GM23248 (cell line): ENCODE results near the gene CDIP1. TPM values are rescaled to one million over a fixed set of nuclear protein-coding genes. Genes with fewer than 3 reads are reported as not detected.
A peak's percentile ranks its signal among the peaks of the same experiment; 100 is the strongest.

Experiments
- DNase-seq: peaks from one replicate; pipeline ENCODE4 v3.0.0-alpha.2; 2015
- H2AFZ ChIP-seq: fragments of 200-600 bp; sonication (generic); 2 replicates; pipeline ENCODE4 v1.6.1; 2016; ENCODE audit warnings: antibody characterized with exemption
- H3F3A ChIP-seq: fragments of 200-600 bp; sonication (generic); 2 replicates; pipeline ENCODE4 v1.6.1; 2016; ENCODE audit warnings: mild to moderate bottlenecking, antibody characterized with exemption, mixed run types; ENCODE audit not compliant: insufficient read depth
- H3K27ac ChIP-seq: fragments of 200-600 bp; sonication (generic); 2 replicates; pipeline ENCODE4 v1.5.1; 2016; ENCODE audit warnings: mild to moderate bottlenecking
- H3K27me3 ChIP-seq: fragments of 200-600 bp; sonication (generic); replicated peaks from 2 replicates; pipeline ENCODE4 v1.6.1; 2016; ENCODE audit warnings: mild to moderate bottlenecking; ENCODE audit not compliant: insufficient read depth
- H3K36me3 ChIP-seq: fragments of 200-600 bp; sonication (generic); 2 replicates; pipeline ENCODE4 v1.6.1; 2016; ENCODE audit warnings: low read depth, mild to moderate bottlenecking
- H3K4me1 ChIP-seq: fragments of 200-600 bp; sonication (generic); 2 replicates; pipeline ENCODE4 v1.6.1; 2016; ENCODE audit warnings: mild to moderate bottlenecking; ENCODE audit not compliant: insufficient read depth
- H3K4me2 ChIP-seq: fragments of 200-600 bp; sonication (generic); one replicate; pipeline ENCODE4 v1.6.1; 2016; ENCODE audit warnings: mild to moderate bottlenecking; ENCODE audit not compliant: unreplicated experiment
- H3K4me3 ChIP-seq: fragments of 200-600 bp; sonication (generic); 2 replicates; pipeline ENCODE4 v1.5.1; 2016; ENCODE audit warnings: mild to moderate bottlenecking
- H3K79me2 ChIP-seq: fragments of 200-600 bp; sonication (generic); 2 replicates; pipeline ENCODE4 v1.6.1; 2016; ENCODE audit warnings: mild to moderate bottlenecking; ENCODE audit not compliant: insufficient read depth
- H3K9ac ChIP-seq: fragments of 200-600 bp; sonication (generic); 2 replicates; pipeline ENCODE4 v1.6.1; 2016; ENCODE audit warnings: mild to moderate bottlenecking
- H3K9me2 ChIP-seq: fragments of 200-600 bp; sonication (generic); 2 replicates; pipeline ENCODE4 v1.6.1; 2016; ENCODE audit warnings: mixed run types, mild to moderate bottlenecking, moderate library complexity; ENCODE audit not compliant: insufficient read depth
- H3K9me3 ChIP-seq: fragments of 200-600 bp; sonication (generic); one replicate; pipeline ENCODE4 v1.6.1; 2017; ENCODE audit warnings: low read depth
- H4K20me1 ChIP-seq: fragments of 200-600 bp; sonication (generic); 2 replicates; pipeline ENCODE4 v1.6.0; 2016; ENCODE audit not compliant: insufficient read depth
- EZH2 ChIP-seq: fragments of 200-600 bp; sonication (generic); IDR thresholded peaks from 2 replicates; pipeline ENCODE4 v1.6.1; 2018; ENCODE audit warnings: antibody characterized with exemption, mild to moderate bottlenecking; ENCODE audit not compliant: insufficient read depth, poor library complexity, severe bottlenecking
- EZH2phosphoT487 ChIP-seq: fragments of 200-600 bp; sonication (generic); IDR thresholded peaks from 2 replicates; pipeline ENCODE4 v1.6.1; 2018; ENCODE audit warnings: antibody characterized with exemption, moderate library complexity, mild to moderate bottlenecking, low read depth; ENCODE audit not compliant: insufficient read depth
- WGBS, 2 experiments: methylation state at CpG; one replicate each; pipeline ENCODE4 v1.1.6; 2015 to 2017; ENCODE audit warnings: low lambda C conversion rate in 2 of 2, low coverage in 1 of 2; ENCODE audit errors: missing lambda C conversion rate in 2 of 2; 5-methylcytosine and 5-hydroxymethylcytosine counted together
- in situ Hi-C: fragments of 300-500 bp; cut with MboI; formaldehyde crosslinking; loops from 2 replicates; pipeline ENCODE4 v1.15.0; 2020
- polyA plus RNA-seq: library from polyadenylated mRNA; unstranded; fragments of >200 nt; fragmentation: Nextera tagmentation; extraction: Ambion mirVana; gene quantifications from 2 replicates; pipeline ENCODE4 v1.2.1, GENCODE V29; 2016
- total RNA-seq: library from RNA; depleted of rRNA; stranded (reverse); fragments of >200 nt; shearing (Covaris generic); gene quantifications from 2 replicates; pipeline ENCODE4 v1.2.3, GENCODE V29; 2014

The CDIP1 gene
- total and polyA plus RNA-seq, 2 experiments from 2014 or later: 14.7 to 17.7 TPM

- peak; percentile 40 for DNase-seq
- Histone ChIP-seq H3K79me2 (peaks cover 8% of the 10 kb centered on the region; the same call in 1 of the 2 replicates), H2AFZ (no peak overlapping the region), H3K4me3 (no peak overlapping the region), H4K20me1 (no peaks in the 10 kb centered on the region), H3F3A (no peaks in the 10 kb centered on the region), H3K9me3 (no peaks in the 10 kb centered on the region), H3K27ac (no peak overlapping the region), H3K9ac (no peak overlapping the region), H3K9me2 (no peaks in the 10 kb centered on the region), H3K36me3 (no peaks in the 10 kb centered on the region), H3K4me2 (no peak overlapping the region), H3K4me1 (no peaks in the 10 kb centered on the region), H3K27me3 (no peaks in the 10 kb centered on the region)
- TF ChIP-seq EZH2 (no peak), EZH2phosphoT487 (no peak)
- in situ Hi-C loops: no loop called here
- WGBS, 2 experiments: 38 to 39% methylated on average over 13 of the region's 13 CpGs
Measured at GRCh38 chr16:4525634-4526277, 12.8 kb downstream of the CDIP1 start.

- Histone ChIP-seq H3F3A (no peaks in the 10 kb centered on the region), H3K9ac (no peak overlapping the region), H3K4me2 (no peak overlapping the region), H3K9me3 (no peaks in the 10 kb centered on the region), H3K79me2 (peaks cover 8% of the 10 kb centered on the region; the same call in 1 of the 2 replicates), H3K9me2 (no peaks in the 10 kb centered on the region), H3K27me3 (no peaks in the 10 kb centered on the region), H2AFZ (no peak overlapping the region), H4K20me1 (no peaks in the 10 kb centered on the region), H3K36me3 (no peaks in the 10 kb centered on the region), H3K27ac (no peak overlapping the region), H3K4me1 (no peaks in the 10 kb centered on the region), H3K4me3 (no peak overlapping the region)
- WGBS, 2 experiments: 26 to 32% methylated on average over 7 of the region's 7 CpGs
- TF ChIP-seq EZH2phosphoT487 (no peak), EZH2 (no peak)
- no peak for DNase-seq
- in situ Hi-C loops: no loop called here
Measured at GRCh38 chr16:4525069-4525468, 13.5 kb downstream of the CDIP1 start.

DNA sequence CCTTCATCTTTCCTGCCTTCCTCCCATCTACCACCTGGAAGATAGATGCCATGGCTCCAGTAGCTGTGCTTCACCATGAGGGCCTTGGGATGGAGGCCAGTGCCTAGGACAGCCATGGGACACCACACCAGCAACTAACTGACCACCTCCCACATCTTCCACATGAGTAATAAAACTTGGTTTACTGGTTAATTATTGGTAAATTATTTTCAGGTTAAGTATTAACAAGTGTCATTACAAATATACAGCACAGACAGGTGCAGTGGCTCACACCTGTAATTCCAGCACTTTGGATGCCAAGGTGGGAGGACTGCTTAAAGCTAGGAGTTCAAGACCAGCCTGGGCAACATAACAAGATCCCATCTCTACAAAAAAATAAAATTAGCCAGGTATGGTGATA, 14.0 kb downstream of the CDIP1 start:
- DNase-seq: no peak
- Histone ChIP-seq H3K9me3 (no peaks in the 10 kb centered on the region), H3K4me1 (no peaks in the 10 kb centered on the region), H3K9me2 (no peaks in the 10 kb centered on the region), H3F3A (no peaks in the 10 kb centered on the region), H3K79me2 (peaks cover 8% of the 10 kb centered on the region; the same call in 1 of the 2 replicates), H3K36me3 (no peaks in the 10 kb centered on the region), H3K4me2 (no peak overlapping the region), H3K9ac (no peak overlapping the region), H3K4me3 (no peak overlapping the region), H4K20me1 (no peaks in the 10 kb centered on the region), H2AFZ (no peak overlapping the region), H3K27me3 (no peaks in the 10 kb centered on the region), H3K27ac (no peak overlapping the region)
- in situ Hi-C loops: no loop called here
- no peak for TF ChIP-seq EZH2phosphoT487
- no peak for TF ChIP-seq EZH2

GRCh38 chr16:4523686-4524085, 14.9 kb downstream of the CDIP1 start:
- Histone ChIP-seq H3K4me3 (no peak overlapping the region), H3K36me3 (no peaks in the 10 kb centered on the region), H3K4me1 (no peaks in the 10 kb centered on the region), H3K4me2 (no peak overlapping the region), H3K79me2 (peaks cover 8% of the 10 kb centered on the region; the same call in 1 of the 2 replicates), H3K27ac (no peak overlapping the region), H3F3A (no peaks in the 10 kb centered on the region), H3K27me3 (no peaks in the 10 kb centered on the region), H4K20me1 (no peaks in the 10 kb centered on the region), H3K9ac (no peak overlapping the region), H3K9me3 (no peaks in the 10 kb centered on the region), H3K9me2 (no peaks in the 10 kb centered on the region), H2AFZ (no peak overlapping the region)
- TF ChIP-seq EZH2 (no peak), EZH2phosphoT487 (no peak)
- DNase-seq: no peak
- WGBS, 2 experiments: 85 to 87% methylated on average over 4 of the region's 4 CpGs
- in situ Hi-C loops: no loop called here

DNA sequence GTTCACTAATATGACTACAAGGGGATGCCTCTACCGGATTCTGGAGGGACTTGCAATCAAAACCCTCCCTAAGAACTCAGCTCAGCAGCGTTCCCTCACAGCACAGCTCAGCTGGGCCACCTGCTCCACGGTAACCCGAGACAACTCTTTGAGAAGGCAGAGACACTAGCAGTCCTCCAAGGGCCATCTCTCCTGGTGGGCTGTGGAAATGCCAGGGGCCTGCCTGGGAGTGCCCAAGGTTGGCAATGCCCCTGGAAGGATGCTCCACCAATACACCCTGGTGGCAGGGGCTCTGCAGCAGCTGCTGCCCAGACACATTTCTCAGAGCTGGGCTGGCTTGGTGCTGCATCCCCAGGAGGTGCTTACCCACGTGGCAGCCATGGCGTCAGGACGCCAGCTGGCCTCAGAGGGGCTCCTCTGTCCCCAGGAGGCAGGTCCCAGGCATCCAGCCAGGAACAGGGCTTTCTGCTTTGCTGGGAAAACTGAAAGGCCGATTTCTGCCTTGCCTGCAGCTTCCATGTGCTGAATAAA, 16.5 kb downstream of the CDIP1 start:
- no peak overlapping the region for H2AFZ ChIP-seq
- H3K9me3 ChIP-seq: no peaks in the 10 kb centered on the region
- H3K4me2 ChIP-seq: no peak overlapping the region
- H4K20me1 ChIP-seq: no peaks in the 10 kb centered on the region
- no peak for DNase-seq
- no peaks in the 10 kb centered on the region for H3K36me3 ChIP-seq
- H3K9me2 ChIP-seq: no peaks in the 10 kb centered on the region
- 38 to 44% methylated on average over 8 of the region's 8 CpGs for WGBS, 2 experiments
- H3K4me1 ChIP-seq: no peaks in the 10 kb centered on the region
- in situ Hi-C loops: no loop called here
- peaks cover 1% of the 10 kb centered on the region for H3K79me2 ChIP-seq
- H3F3A ChIP-seq: no peaks in the 10 kb centered on the region
- H3K27me3 ChIP-seq: no peaks in the 10 kb centered on the region
- H3K9ac ChIP-seq: no peak overlapping the region
- TF ChIP-seq EZH2 (no peak), EZH2phosphoT487 (no peak)
- H3K4me3 ChIP-seq: no peak overlapping the region
- no peak overlapping the region for H3K27ac ChIP-seq
